Hematopoietic multipotent progenitor cell treated with erythropoietin and hydrocortisone succinate and interleukin-3 and kit ligand, for 8 days (in vitro differentiated cells): ENCODE measurements around the gene ALDH3A1.
A peak's percentile ranks its signal among the peaks of the same experiment; 100 is the strongest.

Source experiments
- DNase-seq: peaks from one replicate; pipeline ENCODE4 v3.0.0-alpha.2; 2015

ALDH3A1 gene

DNA sequence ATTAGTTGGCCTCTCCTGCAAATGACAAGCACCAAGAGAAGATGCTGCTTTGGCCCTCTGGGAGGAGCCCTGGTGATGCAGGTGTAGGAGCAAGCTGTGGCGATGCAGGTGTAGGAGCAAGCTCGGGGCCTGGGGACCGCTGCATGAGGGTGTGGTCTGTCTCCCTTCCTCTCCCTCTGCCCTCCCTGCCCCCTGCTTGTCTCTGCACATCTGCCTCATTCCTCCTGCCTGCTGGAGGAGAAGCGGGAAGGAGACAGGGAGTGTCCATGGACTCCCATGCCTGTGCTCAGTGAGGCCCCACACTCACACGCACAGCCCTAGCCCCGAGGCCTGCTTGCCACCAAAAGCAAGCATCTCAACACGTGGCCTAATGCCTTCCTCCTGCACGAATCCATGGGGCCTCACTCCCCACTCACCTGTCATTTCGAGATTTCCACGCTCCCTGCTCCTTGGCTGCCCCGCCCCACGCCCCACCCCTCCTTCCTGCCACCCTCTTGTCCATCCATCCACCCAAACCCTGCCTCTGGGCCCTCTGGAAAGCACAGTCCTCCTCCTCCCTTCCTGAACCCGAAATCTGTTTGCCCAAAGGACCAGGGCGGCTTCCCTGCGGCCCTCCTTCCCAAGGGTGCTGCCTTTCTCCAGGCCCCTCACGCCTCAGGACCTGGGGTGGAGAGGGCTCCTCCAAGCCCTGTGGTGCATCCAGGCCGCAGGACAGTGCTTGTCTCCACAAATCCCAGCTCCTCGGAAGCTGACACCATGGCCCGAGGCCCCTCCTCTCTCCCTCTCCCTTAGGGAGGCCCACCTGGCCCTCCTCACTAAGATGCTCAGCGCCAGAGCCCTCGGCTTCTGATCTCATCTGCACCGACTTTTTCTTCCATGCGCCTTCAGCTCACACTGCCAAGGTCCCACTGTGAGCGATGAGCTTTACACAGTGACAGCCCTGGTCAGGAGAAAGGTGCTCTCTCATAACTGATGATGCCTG is 11.8 kb upstream of the ALDH3A1 start:
- no peak for DNase-seq

DNA sequence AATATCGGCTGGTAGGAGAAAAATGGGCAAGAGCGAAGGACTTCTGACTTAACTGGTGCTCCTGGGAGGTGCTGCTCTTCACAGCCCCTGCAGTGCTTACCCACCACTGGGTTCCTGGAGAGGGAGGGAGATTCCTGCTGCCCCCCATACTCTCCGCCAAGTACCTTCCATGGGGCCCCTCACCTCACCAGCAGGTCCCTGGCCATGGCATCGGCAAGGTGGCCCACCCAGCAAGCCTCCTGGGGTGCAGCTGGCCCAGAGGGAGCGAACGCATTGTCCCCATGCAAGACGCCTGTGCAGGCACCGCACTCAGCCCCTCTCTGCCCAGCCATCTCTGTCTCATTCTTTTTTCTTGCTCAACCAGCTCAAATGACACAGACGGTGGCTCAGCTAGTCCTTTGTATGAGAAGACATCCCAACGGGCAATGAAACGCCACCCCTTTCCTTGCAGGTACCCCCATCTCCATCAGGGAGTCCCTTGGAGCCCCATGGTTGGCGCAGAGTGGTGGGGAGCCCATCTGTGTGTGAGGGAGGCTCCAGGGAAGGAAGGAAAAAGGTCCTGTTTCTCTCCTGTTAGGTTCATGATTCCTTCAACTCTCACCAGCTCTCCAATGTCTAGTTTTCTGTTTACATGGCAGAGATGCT is 9.6 kb upstream of the ALDH3A1 start:
- no peak for DNase-seq

DNA sequence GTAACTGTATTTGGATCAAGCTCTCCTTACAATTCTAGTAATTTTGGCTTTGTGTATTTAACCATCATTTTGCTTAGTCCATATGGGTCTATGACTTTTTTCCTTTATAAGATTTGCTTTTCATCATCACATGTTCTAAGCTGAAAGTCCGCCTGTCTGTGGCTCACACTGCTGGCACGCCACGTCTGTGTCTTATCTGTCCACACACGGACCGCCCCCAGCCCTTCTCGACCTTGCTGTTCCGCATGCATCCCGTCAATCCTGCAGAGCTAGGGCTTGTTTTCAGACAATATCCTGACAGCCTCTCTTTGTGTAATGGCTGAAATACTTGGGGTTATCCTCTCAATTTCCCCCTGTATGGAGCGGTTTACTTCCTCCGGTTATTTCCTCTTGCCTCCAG is 8.4 kb upstream of the ALDH3A1 start:
- DNase-seq = no peak

DNA sequence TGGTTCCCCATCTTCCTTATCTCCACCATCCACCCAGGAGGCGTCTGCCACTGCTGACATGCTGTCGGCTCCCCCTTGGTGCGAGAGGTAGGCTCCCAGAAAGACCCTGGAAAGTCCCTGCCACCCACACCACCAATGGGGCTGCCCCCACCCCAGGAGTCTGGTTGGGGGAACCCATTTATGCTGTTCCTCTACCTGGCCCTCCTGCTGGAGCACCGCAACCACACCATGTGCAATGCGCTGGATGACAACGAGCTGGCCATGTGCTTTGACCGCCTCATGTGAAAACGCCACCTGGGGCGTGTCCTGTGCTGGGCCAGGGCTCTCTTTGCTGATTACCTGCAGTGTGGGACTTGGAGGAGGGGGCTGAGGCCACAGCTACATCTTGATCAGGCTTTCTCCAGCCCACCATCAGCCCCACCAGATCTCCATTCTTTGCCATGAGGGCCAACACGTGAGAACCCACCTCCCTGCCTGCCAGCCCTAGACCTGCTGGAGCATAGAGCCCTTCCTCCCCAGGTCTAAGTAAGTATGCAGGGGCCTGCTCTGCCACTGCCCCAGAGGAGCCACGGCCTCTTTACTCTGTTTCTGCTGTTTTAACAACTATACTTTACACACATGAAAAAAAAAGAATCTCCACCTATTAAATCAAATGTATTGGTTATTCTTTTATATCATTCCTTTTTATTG is 7.9 kb upstream of the ALDH3A1 start:
- no peak for DNase-seq

DNA sequence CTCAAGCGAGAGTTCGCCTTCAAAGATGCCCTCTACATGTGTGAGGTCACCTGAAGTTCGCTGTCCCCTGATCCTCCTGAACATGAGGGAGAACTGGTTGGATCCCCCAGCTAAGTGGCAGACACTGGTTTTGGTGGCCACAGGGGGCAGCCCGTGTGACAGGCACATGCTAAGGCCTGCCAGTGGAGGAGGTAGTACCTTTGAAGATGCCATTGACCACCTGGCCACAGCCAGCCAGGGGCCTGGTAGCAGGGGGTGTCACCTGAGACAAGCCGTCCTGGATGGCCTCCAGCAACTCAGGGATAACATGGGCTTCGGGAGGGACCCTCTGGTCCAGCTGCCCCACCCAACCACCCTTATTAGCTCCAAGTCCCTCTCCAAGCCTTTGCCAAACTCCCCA is 7.3 kb upstream of the ALDH3A1 start:
- DNase-seq = no peak

DNA sequence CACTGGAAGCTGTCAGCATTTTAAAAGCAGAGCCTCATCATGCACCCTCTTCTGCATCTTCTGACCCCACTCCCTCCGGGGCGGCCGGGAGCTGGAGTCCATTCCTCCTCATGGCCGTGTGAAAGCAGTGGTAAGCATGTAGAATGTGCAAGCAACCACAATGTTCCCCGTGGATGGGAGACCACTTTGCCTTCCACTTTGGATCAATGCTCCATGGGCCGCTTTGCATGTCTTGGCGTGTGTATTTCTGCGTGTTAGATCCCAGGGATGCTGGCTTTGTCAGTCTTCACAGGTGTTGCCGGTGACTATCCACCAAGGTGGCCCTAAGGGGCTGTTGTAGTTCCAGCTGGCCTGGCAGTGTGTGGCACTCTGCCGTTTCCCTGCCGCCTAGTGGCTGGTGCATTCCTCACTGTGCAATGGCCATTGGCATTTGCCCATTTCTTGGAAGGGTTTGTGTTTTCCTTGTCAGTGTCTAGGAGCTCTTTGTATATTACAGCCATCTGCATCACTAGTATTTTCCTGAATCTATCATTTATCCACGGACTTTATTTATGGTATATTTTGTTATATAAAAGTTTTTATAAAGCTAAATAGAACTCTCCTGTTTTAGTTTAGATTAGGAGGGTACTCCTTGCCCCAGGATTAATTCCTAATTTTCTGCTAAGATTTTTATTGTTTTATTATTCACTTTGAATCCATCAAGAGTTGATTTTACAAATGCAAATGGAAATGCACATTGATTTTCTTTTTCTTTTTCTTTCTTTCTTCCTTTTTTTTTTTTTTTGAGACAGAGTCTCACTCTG is 5.8 kb upstream of the ALDH3A1 start:
- DNase-seq = peak; percentile 44

DNA sequence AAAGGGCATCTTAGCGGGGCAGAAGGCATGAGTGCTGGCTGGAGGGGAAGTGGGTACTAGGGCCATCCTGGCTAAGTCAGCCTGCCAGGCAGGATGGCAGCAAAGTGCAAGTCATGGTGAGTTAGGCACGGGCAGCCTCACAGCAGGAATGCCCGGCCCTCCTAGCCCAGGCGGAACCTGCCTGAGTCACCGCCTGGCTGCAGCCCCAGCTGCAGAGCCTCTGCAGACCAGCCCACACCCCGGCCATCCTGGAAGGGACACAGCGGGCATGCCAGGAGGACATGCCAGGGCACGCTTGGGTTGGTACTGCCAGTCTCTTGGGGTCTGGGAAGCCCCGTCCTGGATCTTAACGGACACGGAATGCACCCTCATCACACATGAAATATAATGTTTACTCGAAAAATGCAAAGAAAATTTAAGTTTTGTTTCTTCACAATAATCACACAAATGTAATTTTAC is 5.0 kb upstream of the ALDH3A1 start:
- peak; percentile 73 for DNase-seq

DNA sequence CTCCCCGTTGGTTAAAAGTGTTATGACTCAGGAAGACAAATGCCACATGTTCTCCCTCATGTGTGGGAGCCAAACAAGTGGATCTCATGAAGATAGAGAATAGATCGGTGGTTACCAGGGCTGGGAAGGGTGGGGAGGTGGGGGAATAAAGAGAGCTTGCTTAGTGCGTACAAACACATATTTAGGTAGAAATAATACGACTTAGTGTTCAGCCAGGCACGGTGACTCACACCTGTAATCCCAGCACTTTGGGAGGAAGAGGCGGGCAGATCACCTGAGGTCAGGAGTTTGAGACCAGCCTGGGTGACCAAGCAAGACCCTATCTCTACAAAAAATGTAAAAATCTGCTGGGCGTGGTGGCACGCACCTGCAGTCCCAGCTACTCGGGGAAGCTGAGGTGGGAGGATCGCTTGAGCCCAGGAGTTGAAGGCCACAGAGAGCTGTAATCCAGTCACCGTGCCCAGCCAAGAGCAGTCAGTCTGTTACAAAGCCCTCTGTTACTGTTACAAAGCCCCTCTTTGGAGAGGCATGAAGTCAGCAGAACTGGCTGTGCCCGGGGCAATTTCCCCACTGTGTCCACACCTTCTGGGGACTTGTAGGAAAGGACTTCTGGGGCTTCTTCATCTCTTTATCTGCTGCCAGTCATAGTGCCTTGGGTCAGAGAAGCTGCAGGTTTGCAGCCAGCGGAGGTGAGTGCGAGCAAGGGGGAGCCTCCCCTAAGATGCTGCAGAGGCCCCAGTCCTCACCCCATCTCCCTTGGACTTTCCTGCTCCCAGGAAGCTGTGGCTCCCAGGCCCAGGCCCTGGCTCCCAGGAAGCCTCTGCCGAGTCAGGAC is 4.3 kb upstream of the ALDH3A1 start:
- no peak for DNase-seq

DNA sequence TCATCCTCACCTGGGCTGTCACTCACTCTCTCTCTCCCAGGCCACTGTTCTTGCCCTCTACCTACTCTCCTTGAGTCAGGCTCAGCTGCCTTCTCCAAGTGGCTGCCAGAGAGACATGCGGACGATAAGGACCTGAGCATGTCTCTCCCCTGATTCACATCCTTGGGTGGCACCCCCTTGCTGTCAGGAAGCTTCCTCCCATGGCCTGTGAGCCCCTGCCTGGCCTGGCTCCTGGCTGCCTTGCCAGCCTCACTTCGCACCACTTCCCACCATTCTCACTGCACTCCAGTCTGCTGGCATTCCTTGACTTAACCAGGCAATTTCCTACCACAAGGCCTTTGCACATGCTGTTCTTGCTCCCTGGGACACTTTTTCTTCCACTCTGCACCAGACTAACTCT is 2.7 kb upstream of the ALDH3A1 start:
- no peak for DNase-seq

DNA sequence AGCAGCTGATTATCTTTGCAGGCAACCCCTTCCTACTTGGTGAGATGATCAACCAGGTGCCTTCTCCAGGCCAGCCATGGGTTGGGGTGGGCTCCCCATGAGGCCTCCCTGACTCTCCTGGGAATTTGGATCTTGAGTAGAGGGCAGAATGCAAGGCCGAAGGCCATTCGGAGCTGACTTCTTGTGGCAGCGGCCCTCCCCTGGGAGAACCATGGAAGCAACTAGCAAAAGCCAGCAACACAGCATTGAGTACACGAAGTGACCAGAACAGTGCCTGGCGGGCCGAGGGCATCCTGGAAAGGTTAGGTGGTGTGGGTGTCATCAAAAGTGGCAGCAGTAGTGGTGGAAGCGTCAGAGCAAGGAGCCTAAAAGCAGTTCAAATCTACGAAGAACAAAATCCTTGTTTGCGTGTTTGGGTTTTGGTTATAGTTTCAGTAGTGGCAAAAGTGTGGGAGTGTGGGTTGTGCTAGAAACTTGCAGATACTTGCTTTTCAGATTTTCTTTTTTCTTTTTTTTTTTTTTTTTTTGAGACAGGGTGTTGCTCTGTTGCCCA is 2.0 kb upstream of the ALDH3A1 start:
- no peak for DNase-seq

DNA sequence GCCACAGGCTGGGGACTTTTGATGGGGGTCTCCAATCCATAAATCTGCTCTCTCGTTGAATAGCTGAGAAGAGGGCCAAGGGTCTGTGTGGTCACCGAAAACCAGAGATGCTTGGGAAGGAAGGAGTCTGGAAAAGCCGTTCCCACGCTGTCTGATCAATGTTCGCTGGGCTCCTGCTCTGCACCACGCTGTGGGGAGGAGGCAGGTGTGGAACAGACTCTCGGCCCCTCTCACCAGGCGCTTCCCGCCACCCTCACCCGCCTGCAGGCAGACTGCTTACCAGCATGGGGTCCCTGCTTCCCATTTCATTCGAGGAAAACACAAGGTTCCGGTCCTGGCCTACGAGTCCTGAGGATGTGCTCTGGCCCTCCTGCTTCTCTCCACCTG is 702 bp upstream of the ALDH3A1 start:
- no peak for DNase-seq

DNA sequence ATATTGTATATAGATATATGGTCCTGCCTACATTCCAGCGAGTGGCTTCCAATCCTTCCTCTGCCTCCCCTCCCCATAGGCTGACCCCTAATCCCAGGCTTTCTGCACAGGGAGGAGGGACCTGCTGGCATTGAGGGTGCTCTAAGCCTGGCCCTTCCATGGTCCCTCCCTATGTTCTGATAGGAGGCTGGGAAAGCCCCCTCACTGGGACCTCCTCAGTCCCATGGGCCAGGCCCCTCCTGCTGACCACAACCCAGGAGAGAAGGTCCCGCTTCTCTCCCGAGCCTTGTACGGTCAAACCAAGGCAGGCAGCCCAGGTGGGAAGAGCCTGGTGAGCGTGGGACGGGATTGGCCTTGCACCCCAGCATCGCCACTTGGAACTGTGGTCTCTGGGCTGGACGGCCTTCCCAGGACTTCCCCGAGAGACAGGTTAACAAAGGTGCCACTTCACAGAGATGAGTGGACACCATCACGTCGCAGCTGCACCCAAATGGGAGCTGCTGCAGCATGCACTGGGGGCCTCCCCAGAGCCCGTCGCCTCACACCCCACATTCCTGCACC is 859 bp downstream of the ALDH3A1 start:
- DNase-seq = no peak

DNA sequence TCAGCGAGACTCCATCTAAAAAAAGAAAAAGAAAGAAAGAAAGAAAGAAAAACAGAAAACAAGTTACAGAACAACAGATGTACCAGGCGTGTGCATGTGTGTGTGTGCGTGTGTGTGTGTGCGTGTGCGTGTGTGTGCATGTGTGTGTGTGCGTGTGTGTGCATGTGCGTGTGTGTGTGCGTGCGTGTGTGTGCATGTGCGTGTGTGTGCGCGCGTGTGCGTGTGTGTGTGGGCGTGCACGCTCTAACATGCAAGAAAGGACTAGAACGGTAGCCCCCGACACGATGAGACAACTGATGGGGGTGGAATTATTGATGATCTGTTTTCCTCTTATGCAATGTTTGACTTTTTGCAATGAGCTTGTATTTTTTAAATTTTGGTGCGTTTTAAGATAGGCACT is 1.6 kb downstream of the ALDH3A1 start:
- no peak for DNase-seq

DNA sequence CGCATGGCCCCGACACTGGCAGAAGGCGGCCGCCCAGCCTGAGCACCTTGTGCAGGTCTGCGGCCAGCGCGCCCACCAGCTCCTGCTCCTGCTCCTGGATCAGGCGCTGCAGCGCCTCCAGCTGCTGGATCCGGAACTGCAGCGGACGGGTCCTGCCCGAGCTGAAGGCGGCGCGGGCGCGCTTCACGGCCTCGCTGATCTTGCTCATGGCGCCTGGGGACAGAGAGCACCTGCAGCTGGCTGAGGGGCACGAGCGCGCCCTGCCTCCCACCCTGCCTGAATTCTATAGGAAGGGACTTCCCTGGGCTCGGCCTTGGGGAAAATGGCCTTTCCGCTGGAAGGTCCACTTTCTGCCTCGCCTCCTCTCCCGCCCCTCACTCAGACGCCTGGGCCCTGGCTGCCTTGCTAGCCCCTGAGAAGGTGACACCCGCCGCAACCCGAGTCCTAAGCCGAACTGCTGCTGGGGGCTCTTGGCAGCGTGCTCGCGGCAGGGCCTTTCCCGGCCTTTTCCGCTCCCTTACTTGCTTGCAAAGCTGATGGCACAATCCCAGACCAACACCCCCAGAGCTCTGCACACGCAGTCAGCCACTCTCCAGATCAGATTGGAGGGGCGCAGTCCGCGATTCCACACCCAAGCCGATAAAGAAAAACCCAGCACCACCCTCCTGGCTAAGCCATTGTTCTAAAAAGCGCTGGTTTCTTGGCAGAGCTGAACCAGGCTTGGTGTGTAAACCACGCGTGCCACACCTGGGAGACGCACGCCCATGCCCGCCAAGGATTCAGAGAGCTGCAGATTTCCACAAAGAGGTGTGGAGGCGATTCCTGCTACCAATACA is 3.0 kb downstream of the ALDH3A1 start:
- DNase-seq = peak; percentile 74

DNA sequence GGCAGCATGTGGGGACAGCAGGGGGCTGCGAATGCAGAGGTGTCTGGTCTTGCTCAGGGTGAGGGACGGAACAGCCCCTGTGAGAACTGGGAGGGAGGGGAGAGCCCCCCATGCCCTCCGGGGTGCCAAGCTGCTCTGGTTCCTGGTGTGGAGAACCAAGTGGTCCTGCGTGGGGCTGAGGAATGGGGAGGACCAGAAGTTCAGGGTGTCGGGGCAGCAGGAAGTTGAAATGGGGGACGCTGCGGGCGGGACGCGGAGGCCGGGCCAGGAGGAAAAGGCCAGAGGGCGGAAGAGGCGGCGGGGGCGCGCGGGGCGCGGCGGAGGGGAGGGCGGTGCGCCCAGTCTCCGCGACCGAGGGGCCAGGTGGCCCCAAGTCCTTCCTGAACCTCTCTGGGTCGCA is 3.6 kb downstream of the ALDH3A1 start:
- no peak for DNase-seq

DNA sequence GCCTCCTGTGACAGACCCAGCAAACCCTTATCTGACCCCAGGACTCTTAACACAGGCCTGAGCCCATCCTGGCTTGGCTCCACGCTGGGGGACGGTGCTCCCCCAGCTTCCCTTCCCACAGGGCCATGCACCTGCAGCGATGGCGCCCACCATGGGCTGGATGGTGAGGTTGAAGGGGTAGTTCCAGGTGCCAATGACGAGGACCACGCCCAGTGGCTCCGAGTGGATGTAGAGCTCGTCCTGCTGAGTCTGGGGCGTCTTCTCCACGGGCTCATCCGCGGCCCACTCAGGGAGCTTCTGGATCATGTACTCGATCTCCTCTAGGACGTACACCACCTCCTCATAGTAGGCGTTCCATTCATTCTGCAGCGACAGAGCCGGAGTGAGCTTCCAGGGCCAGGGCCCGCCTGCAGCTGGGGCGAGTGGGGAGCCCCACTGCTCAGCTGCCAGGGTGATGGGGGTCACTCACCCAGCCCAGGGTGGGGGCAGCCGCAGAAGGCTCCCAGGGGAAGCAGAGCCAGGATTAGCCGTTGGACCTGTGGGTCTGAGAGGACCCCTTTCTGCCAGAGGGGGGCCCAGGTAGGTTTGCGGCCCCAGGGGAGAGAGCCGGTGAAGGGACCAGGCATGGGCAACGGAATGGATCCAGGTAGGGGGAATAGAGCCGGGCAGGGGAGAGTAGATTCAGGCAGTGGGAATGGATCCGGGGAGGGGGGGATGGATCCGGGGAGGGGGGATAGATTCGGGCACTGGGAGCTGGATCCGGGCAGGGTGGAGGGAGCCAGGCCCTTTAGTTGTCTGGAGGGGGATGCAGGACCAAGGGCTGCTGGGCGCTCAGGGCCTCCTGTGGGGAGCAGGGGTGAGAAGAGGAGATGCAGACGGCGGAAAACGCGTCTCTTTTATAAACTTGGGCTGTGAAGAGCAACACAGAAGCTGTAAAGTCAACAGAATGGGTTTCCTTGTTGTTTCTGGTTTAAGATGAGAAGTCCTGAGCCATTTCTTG is 4.7 kb downstream of the ALDH3A1 start:
- DNase-seq = no peak

DNA sequence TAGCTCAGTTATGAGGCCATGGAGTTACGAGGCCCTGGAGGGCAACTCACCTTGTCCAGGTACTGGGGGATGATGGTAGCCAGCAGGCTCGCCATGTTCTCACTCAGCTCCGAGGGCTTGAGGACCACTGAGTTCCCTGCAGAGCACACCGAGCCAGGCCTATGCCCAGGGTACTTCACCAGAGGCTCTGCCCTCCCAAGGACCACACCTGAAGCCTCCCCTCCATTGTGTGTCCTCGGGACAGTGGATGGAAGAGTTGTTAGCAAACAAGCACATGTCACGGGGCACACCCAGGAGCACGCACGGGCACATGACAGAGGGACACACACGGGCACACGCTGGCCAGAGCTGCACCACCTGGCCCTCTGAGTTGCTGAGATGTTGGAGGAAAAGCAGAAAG is 5.6 kb downstream of the ALDH3A1 start:
- no peak for DNase-seq

DNA sequence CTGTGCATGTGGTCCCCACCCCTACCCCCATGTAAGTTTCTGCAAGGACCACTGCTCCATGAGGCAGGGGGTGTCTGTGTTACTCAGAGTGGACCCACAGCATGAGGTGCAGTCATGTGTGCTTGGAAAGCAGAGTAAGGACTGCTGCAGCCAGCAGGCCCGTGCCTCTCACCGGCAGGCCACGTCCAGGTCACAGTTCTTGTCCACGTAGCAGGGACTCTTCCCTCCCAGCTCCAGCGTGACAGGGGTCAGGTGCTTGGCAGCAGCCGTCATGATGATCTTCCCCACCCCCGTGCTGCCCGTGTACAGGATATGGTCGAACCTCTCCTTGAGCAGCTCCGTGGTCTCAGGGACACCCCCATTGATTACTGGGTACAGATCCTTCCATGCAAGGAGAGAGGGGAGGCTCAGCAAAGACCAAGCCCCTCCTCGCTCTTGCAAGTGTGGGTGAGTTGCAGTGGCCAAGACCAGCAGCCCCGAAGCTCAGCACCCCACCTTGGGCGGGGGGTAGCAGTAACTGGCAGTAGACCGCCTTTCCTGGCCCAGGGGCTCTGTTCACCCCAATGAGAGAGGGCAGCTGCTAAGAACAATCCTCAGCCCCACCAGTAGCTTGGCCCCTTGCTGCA is 6.2 kb downstream of the ALDH3A1 start:
- no peak for DNase-seq
